Measurements from ENCODE around the gene RAB43.
"Not testable (repeated sequence)": the region's sequence is repeated elsewhere in the genome, so short reads cannot be mapped to it uniquely, and the experiment has no call there.

Gene RAB43

DNA sequence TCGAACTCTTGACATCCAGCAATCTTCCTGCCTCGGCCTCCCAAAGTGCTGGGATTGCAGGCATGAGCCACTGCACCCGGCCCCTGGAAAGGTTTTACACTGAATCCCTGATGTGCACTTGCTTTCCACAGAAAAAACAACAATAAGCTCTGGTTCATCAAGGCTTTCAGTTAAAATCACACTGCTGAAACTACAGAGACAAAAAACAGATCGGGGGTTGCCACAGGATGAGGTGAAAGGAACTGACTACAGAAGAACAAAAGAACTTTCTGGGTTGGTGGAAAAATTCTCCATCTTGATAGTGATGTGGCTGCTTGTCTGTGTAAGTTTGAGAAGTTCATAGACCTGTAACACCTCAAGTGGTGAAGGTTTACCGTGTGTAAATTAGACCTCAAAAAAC lies 2.9 kb downstream of the RAB43 start:
- ATAC-seq (replicated peaks; ENCODE audit: extremely low read depth, poor library complexity, severe bottlenecking) (peak; percentile 30), DNase-seq (ENCODE audit: low spot score in 2 of 2) (peak in 1 of 2 donors; percentile 40)
- peaks cover 38% of the 10 kb centered on the region for H3K36me3 Mint-ChIP-seq (ENCODE audit: insufficient read depth)
- peak overlapping the region; percentile 81 for H3K4me3 Mint-ChIP-seq
- H3K4me1 Mint-ChIP-seq: peaks cover 63% of the 10 kb centered on the region
- H3K27ac Mint-ChIP-seq (ENCODE audit: low read depth): peak overlapping the region; percentile 81
- H3K9me3 Mint-ChIP-seq: no peaks in the 10 kb centered on the region
- H3K27me3 Mint-ChIP-seq: no peaks in the 10 kb centered on the region

DNA sequence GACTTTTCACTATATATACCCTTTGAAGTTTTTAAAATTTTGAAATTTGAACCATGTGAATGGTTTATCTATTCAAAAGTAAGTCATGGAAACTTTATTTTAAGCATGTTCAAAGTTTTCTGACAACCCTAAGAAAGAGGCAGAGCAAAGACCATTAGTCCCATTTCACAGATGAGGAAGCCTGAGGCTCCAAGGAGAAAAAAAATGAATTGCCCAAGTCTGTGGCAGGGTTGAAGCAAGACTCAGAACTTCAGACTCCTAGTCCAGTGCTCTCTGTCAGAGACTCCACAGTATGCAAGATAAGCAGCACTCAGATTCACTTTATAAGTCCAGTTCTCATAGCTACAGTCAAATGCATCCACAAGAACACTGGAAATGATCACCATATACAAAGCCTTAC lies 4.5 kb downstream of the RAB43 start:
- ATAC-seq (replicated peaks; ENCODE audit: extremely low read depth, poor library complexity, severe bottlenecking): no peak
- H3K36me3 Mint-ChIP-seq (ENCODE audit: insufficient read depth): peaks cover 37% of the 10 kb centered on the region

DNA sequence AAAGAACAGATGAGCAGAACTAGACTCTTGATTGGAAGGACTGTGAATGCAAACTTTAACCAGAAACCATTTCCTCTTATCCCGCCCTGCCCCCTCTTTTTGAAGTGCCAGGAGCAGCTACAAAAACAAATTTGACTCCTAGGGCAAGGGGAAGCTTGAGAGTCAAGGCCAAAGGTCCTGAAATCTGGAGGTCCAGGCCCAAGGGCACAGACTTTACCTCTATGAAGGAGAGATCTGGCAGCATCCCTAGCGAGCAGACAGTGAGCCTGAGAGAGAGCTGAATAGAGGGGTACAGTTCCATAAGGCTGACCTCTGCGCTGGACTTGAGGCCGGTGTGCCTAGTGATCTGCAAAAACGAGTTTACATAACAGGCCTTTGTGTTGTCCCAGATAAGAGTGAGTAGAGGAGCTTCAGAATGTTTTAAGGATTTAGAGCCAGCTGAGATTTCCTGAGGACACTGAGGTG lies 5.1 kb downstream of the RAB43 start:
- Mint-ChIP-seq H3K4me1 (peaks cover 52% of the 10 kb centered on the region), H3K9me3 (no peaks in the 10 kb centered on the region), H3K36me3 (ENCODE audit: insufficient read depth) (peaks cover 36% of the 10 kb centered on the region), H3K27ac (ENCODE audit: low read depth) (peak overlapping the region; percentile 19), H3K4me3 (peak overlapping the region; percentile 56), H3K27me3 (no peaks in the 10 kb centered on the region)
- ATAC-seq (replicated peaks; ENCODE audit: extremely low read depth, poor library complexity, severe bottlenecking) (no peak), DNase-seq (ENCODE audit: low spot score in 2 of 2) (no peak)

More for the DNA sequence above, 4.5 kb downstream of the RAB43 start:
- H3K4me3 Mint-ChIP-seq: no peak overlapping the region
- H3K4me1 Mint-ChIP-seq: peaks cover 52% of the 10 kb centered on the region
- H3K27ac Mint-ChIP-seq (ENCODE audit: low read depth): peak overlapping the region; percentile 2
- no peak for DNase-seq (ENCODE audit: low spot score in 2 of 2)
- H3K9me3 Mint-ChIP-seq: no peaks in the 10 kb centered on the region
- H3K27me3 Mint-ChIP-seq: no peaks in the 10 kb centered on the region

DNA sequence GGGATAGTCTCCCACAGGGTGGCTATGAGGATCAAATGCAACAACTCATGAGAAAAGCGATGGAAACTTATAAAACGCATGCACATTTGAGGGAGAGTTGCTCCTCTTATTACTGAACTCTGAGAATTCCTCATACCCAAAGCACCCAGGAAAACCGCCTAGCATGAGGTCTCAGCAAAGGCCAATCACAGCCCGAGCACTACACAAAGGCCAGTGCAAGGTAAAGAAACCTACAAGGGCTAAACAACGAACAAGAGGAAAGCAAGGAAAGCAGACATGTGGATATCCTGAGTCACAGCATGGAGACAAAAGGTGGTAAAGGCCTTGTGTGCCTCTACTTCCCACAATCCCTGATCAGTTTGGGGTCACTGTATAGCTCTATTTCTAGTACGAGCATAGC lies 7.1 kb downstream of the RAB43 start:
- H3K36me3 Mint-ChIP-seq (ENCODE audit: insufficient read depth): peaks cover 40% of the 10 kb centered on the region
- no peak for ATAC-seq (replicated peaks; ENCODE audit: extremely low read depth, poor library complexity, severe bottlenecking)
- H3K27ac Mint-ChIP-seq (ENCODE audit: low read depth): no peak overlapping the region
- DNase-seq (ENCODE audit: low spot score in 2 of 2): no peak
- H3K4me1 Mint-ChIP-seq: peaks cover 40% of the 10 kb centered on the region
- no peaks in the 10 kb centered on the region for H3K9me3 Mint-ChIP-seq
- H3K4me3 Mint-ChIP-seq: no peak overlapping the region
- H3K27me3 Mint-ChIP-seq: no peaks in the 10 kb centered on the region

DNA sequence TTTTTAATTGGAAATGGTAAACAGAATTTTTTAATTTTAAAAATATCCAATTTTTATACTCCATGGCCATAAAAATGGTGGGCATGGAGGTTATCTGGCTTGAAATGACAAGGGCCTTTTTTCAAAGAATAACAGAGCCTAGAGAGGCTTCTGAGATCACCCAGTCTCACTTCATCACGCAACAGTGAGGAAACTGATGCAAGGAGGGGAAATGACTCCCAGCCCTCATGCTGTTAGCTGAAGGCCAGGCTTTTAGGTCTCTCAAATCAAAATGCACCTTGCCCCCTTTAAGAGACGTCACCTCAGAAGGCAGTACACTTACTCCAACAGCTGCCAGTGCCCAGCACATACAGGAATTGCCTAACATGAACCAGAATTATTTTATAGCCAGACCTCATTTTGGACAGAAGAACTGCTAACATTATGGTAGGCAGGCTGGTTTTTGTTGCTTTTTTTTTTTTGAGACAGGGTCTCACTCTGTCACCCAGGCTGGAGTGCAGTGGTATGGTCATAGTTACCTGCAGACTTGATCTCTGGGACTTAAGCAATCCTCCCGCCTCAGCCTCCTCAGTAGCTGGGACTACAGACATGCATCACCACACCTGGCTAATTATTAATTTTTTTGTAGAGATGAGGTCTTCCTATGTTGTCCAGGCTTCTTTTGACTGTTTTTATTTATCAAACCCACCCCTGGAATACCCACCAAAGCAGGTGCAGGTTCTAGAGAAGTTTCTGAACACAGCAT lies 9.1 kb downstream of the RAB43 start:
- ATAC-seq (replicated peaks; ENCODE audit: extremely low read depth, poor library complexity, severe bottlenecking): no peak
- DNase-seq (ENCODE audit: low spot score in 2 of 2): no peak
- Mint-ChIP-seq H3K27ac (ENCODE audit: low read depth) (no peak overlapping the region), H3K4me1 (peaks cover 33% of the 10 kb centered on the region), H3K36me3 (ENCODE audit: insufficient read depth) (peaks cover 49% of the 10 kb centered on the region), H3K9me3 (no peaks in the 10 kb centered on the region), H3K4me3 (no peak overlapping the region), H3K27me3 (no peaks in the 10 kb centered on the region)

DNA sequence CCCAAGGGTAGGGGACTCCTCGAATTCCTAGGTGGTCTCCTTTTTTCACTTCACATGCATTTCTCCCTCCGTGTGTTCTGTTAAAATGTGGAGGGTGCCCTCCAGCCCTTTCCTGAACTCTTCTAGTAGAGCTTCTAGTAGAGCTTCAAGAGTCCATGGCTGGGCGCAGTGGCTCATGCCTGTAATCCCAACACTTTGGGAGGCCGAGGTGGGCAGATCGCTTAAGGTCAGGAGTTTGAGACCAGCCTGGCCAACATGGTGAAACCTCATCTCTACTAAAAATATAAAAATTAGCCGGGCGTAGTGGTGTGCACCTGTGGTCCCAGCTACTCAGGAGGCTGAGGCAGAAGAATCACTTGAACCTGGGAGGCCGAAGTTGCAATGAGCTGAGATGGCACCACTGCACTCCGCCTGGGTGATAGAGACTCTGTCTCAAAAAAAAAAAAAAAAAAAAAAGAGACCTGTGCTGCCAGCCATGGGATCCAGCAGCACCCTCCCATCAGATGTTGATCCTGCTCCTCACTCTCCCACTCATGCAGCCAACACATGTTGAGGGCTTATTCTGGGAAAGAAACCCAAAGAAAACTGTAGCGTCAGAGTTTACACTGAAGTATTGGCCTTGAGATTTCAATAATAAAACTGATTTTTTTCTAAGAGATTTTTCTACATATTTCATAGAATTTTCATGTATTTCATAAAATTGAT lies 10.4 kb downstream of the RAB43 start:
- H3K9me3 Mint-ChIP-seq; H3K27me3 Mint-ChIP-seq; H3K4me3 Mint-ChIP-seq; ATAC-seq (replicated peaks; ENCODE audit: extremely low read depth, poor library complexity, severe bottlenecking); H3K27ac Mint-ChIP-seq (ENCODE audit: low read depth); DNase-seq (ENCODE audit: low spot score in 2 of 2): not testable (repeated sequence)
- H3K36me3 Mint-ChIP-seq (ENCODE audit: insufficient read depth): peaks cover 47% of the 10 kb centered on the region
- H3K4me1 Mint-ChIP-seq: peaks cover 24% of the 10 kb centered on the region

DNA sequence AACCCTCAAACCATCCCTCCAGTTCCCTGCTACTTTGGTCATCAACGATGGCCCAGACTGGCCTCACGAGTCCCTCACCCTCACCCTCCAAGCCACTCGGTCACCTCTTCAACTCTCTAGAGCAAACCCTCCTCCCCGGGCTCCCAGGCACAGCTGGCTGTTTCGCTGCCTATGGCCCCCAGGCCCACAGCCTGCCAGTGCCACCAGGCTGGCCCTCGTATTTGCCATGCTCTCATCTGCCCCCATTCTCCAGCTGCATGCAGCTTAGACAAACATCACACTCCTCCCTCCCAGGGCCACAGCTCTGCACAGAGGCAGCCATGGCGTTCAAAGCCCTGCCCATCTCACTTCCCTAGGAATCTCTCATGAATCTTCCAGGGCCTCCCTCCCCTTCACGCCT lies 13.8 kb downstream of the RAB43 start:
- ATAC-seq (replicated peaks; ENCODE audit: extremely low read depth, poor library complexity, severe bottlenecking): no peak
- Mint-ChIP-seq H3K27me3 (no peaks in the 10 kb centered on the region), H3K4me3 (no peak overlapping the region), H3K27ac (ENCODE audit: low read depth) (no peak overlapping the region), H3K4me1 (peaks cover 39% of the 10 kb centered on the region), H3K9me3 (no peaks in the 10 kb centered on the region), H3K36me3 (ENCODE audit: insufficient read depth) (peaks cover 42% of the 10 kb centered on the region)
- no peak for DNase-seq (ENCODE audit: low spot score in 2 of 2)

DNA sequence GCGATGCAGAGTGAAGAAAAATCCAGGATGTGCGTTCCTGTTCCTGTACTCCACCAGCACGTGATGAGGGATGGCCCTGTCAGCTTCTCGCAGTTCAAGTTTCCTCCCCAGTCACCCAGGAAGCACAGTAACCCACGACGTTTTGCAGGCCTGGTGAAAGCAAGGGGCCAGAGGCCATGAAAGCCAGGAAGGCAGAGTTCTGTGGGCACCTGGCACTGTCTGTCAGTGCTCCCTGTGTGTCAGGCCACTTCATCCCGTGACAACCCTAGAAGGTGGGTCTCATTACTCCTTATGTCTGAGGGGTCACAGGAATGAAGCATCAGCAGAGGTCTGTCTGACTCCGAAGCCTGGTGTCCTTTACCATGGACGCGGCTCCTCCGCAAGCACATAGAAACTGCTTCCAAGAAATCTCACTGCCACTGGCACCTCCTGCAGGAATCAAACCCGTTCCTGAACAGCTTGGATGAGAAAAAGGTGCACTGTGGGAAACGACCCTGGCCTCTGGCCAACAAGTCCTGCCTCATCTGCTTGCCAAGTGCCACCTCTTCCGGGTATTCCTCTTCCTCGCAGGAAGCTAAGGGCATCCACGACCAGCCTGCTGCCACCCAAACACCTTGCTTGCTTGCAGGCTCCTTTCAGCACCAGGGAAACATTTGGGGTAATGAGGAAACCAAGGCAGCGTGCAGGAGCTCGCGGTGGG lies 14.6 kb downstream of the RAB43 start:
- Mint-ChIP-seq H3K27me3 (no peaks in the 10 kb centered on the region), H3K4me1 (peaks cover 42% of the 10 kb centered on the region), H3K27ac (ENCODE audit: low read depth) (no peak overlapping the region), H3K9me3 (no peaks in the 10 kb centered on the region), H3K4me3 (no peak overlapping the region), H3K36me3 (ENCODE audit: insufficient read depth) (peaks cover 40% of the 10 kb centered on the region)
- ATAC-seq (replicated peaks; ENCODE audit: extremely low read depth, poor library complexity, severe bottlenecking): no peak
- no peak for DNase-seq (ENCODE audit: low spot score in 2 of 2)

DNA sequence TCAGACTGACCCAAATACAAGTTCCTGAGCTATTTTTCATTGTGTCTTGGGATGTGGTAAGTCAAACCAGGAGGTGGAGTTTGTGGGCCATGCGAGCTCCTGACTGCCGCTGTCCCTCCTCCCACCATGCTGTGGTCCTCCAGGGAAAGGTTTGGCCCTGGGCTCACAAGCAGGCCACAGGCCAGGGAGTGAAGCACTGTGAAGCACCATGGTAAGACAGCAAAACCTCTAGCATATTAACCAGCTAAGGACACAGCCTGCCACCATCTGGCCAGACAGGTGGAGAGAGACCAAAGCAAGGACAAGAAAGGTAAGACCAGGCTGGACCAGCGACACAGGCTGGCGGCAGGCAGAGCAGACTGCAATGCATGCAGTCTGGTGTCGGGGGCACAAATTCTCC lies 15.3 kb downstream of the RAB43 start:
- Mint-ChIP-seq H3K4me3 (no peak overlapping the region), H3K27me3 (no peaks in the 10 kb centered on the region), H3K27ac (ENCODE audit: low read depth) (no peak overlapping the region), H3K4me1 (peaks cover 49% of the 10 kb centered on the region), H3K36me3 (ENCODE audit: insufficient read depth) (peaks cover 38% of the 10 kb centered on the region), H3K9me3 (no peaks in the 10 kb centered on the region)
- no peak for DNase-seq (ENCODE audit: low spot score in 2 of 2)
- no peak for ATAC-seq (replicated peaks; ENCODE audit: extremely low read depth, poor library complexity, severe bottlenecking)

DNA sequence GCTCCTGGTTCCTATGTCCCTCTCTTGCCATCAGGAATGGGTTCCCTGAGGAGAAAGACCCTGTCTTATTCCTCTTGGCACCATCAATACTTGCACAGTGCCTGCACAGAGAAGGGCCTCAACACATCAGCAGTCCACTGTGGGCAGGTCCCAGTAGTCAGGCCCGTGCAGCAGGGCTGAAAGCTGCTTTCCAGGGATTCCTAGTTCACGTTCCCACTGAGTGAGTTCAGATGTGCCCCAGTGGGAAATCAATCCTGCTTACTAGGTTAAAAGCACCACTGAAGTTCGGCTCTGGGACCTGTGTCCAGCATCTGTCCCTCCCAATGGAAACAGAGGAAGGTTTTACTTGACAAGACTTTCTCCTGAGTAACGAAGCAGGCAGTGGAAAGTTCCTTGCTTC lies 15.7 kb downstream of the RAB43 start:
- Mint-ChIP-seq H3K27ac (ENCODE audit: low read depth) (no peak overlapping the region), H3K36me3 (ENCODE audit: insufficient read depth) (peaks cover 34% of the 10 kb centered on the region)

DNA sequence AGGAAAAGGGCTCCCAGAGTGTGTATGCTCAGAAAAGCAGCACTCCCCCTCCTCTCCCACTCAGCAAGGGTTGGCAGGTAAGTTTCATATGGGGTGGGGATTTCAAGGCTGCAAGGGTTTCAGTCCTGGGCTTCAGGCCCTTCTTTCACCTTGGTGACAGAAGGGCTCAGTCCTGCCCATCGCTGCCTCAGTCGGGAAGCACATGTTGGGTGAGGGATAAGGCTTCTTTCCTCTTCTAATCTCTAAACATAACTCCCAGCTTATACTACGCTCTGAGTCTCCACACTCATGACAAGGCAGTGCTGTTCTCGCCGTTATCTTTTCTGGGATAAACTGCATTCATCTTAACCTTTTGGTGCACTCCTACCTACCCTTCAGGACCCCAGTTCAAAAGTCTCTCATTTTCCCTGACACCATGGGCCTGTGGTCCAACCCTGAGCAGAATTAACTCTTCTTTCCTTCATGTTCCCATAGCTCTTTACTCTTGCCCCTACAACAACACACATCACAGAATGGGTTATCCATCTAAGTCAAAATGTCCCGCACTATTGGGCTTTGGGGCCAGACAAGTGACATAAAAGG lies 17.0 kb downstream of the RAB43 start:
- Mint-ChIP-seq H3K27me3 (no peaks in the 10 kb centered on the region), H3K9me3 (no peaks in the 10 kb centered on the region), H3K27ac (ENCODE audit: low read depth) (no peak overlapping the region), H3K4me1 (peaks cover 58% of the 10 kb centered on the region), H3K4me3 (no peak overlapping the region), H3K36me3 (ENCODE audit: insufficient read depth) (peaks cover 30% of the 10 kb centered on the region)
- DNase-seq (ENCODE audit: low spot score in 2 of 2): no peak
- ATAC-seq (replicated peaks; ENCODE audit: extremely low read depth, poor library complexity, severe bottlenecking): no peak

More for the DNA sequence above, 15.7 kb downstream of the RAB43 start:
- peaks cover 52% of the 10 kb centered on the region for H3K4me1 Mint-ChIP-seq
- H3K4me3 Mint-ChIP-seq: no peak overlapping the region
- H3K27me3 Mint-ChIP-seq: no peaks in the 10 kb centered on the region
- DNase-seq (ENCODE audit: low spot score in 2 of 2) (no peak), ATAC-seq (replicated peaks; ENCODE audit: extremely low read depth, poor library complexity, severe bottlenecking) (no peak)
- no peaks in the 10 kb centered on the region for H3K9me3 Mint-ChIP-seq

DNA sequence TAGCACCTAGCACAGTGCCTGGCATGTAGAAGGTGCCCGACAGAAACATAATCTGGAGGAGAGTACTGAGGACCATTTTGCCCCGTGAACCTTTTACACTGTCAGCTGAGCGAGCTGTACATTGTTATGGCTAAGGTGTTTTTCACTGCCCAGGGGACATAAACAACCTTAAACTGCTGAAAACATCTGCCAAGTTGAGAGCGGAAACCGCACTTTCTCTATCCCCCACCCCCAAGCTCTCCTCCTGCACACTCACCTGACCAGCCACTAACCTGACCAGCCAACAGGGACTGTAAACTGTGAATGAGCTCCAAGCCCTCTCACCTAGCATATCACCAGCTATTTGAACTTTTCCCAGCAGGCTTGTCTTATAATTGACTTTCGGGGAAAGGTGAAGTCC lies 17.6 kb downstream of the RAB43 start:
- no peaks in the 10 kb centered on the region for H3K9me3 Mint-ChIP-seq
- ATAC-seq (replicated peaks; ENCODE audit: extremely low read depth, poor library complexity, severe bottlenecking) (no peak), DNase-seq (ENCODE audit: low spot score in 2 of 2) (no peak)
- H3K4me1 Mint-ChIP-seq: peaks cover 59% of the 10 kb centered on the region
- no peak overlapping the region for H3K4me3 Mint-ChIP-seq
- H3K27ac Mint-ChIP-seq (ENCODE audit: low read depth): peak overlapping the region; percentile 62
- H3K27me3 Mint-ChIP-seq: no peaks in the 10 kb centered on the region
- peaks cover 25% of the 10 kb centered on the region for H3K36me3 Mint-ChIP-seq (ENCODE audit: insufficient read depth)

All from central memory CD8-positive, alpha-beta T cell (primary cell).